H7 (cell line): ENCODE results near the gene CA5A. TPM values are rescaled to one million over a fixed set of nuclear protein-coding genes. Genes with fewer than 3 reads are reported as not detected.

ENCODE experiments used
- total RNA-seq: library from RNA; depleted of rRNA; stranded (reverse); fragments of >200 nt; shearing (Covaris generic); gene quantifications from 2 replicates; pipeline ENCODE4 v1.2.3, GENCODE V29; 2014; rRNA removed

Gene CA5A
- total RNA-seq, 1 experiment from 2014 or later: not detected

Other genes starting within 250 kb of the CA5A start
- gene KLHDC4, start 170.5 kb downstream of the CA5A start, total RNA-seq: 29.6 and 32.4 TPM in 2 replicates
- gene SLC7A5, start 67.0 kb downstream of the CA5A start, total RNA-seq: 91.6 and 188 TPM in 2 replicates
- 37.3 and 39.3 TPM in 2 replicates for gene BANP, start 14.9 kb upstream of the CA5A start, total RNA-seq